ENCODE measurements around the gene FAM50A.

FAM50A gene

DNA sequence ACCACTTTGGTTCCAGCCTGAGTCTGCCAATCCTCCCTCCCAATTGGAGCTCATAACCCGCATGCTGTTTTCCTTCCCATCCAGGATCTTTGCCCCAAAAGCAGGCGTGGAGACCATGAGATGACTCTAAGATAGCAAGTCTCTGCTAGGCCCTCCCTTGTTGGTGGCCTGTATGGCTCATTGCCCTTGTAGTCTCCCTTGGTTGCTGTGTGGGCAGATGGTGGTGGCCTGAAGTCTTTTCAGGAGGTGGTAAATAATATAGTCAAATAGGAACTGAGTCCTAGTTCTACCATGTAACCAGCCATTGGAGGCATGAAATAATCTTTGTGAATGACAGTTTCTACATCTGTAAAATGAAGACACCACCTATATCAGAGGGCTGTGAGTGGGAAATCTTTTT is 14.2 kb upstream of the FAM50A start:
- Mint-ChIP-seq H3K4me3 (peak overlapping the region; percentile 83), H3K27ac (no peak overlapping the region), H3K9me3 (no peaks in the 10 kb centered on the region), H3K27me3 (ENCODE audit: low read depth) (no peaks in the 10 kb centered on the region), H3K36me3 (ENCODE audit: low read depth) (peaks cover 8% of the 10 kb centered on the region), H3K4me1 (ENCODE audit: low read depth) (peaks cover 18% of the 10 kb centered on the region)

DNA sequence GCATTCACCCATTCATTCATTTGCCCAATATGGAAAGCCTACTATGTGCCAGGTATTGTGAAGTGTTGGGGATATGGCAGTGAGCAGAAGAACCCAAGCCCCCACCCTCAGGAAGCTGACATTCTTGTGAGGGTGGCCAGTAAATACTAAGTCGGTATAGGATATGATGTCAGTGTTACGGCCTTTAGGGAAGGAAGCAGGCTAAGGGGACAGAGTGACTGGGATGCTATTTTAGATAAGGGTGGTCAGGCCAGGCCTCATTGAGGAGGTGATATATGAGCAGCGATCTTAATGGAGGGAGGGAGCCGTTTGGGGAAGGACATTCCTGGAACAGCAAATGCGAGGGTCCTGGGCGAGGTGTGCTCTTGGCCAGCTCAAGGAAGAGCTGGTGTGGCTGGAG is 13.5 kb upstream of the FAM50A start:
- H3K4me1 Mint-ChIP-seq (ENCODE audit: low read depth): peaks cover 18% of the 10 kb centered on the region
- no peaks in the 10 kb centered on the region for H3K9me3 Mint-ChIP-seq
- H3K27me3 Mint-ChIP-seq (ENCODE audit: low read depth): no peaks in the 10 kb centered on the region
- H3K4me3 Mint-ChIP-seq: peak overlapping the region; percentile 9
- no peak overlapping the region for H3K27ac Mint-ChIP-seq
- H3K36me3 Mint-ChIP-seq (ENCODE audit: low read depth): peaks cover 8% of the 10 kb centered on the region

DNA sequence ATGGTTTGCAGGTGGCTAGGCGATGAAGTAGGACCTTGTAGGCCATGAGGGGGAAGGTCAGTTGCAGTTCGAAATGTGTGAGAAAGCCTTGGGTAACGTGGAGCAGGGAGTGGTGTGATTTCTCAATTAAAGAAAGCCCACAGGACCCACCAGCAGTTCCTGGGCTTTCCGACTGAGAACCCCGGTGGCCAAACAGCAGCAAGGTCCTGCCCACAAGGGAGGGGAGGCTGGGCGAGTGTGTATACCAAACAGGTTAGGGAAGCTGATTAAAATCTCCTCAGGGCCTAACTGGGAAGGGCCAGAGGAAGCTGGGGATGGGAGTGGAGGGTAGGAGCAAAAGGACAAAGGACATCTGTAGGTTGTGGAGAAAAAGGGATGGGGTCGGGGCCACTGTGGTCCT is 13.0 kb upstream of the FAM50A start:
- Mint-ChIP-seq H3K4me3 (peak overlapping the region; percentile 9), H3K9me3 (no peaks in the 10 kb centered on the region), H3K4me1 (ENCODE audit: low read depth) (peaks cover 18% of the 10 kb centered on the region)

DNA sequence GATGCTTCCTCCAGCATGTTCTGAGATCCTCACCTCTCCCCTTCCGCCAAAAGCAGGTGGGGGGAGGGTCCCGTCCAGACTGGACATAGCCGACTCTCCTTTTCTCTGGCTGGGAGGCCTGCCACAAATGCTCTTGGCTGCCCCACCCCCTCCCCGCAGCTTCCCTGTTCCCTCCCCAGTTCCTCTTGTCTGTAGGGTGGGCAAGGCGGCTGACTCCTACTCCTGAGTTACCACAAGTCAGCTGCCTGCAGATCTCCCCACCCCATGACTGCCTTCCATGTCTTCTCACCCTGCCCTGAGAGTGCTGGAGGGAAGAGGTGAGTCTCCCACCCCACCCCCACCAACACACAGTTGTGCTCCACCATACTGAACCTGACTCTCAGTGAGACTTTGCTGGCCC is 12.6 kb upstream of the FAM50A start:
- H3K27me3 Mint-ChIP-seq (ENCODE audit: low read depth): no peaks in the 10 kb centered on the region
- no peak overlapping the region for H3K27ac Mint-ChIP-seq
- no peaks in the 10 kb centered on the region for H3K9me3 Mint-ChIP-seq
- H3K4me1 Mint-ChIP-seq (ENCODE audit: low read depth): peaks cover 22% of the 10 kb centered on the region
- H3K4me3 Mint-ChIP-seq: no peak overlapping the region
- peaks cover 8% of the 10 kb centered on the region for H3K36me3 Mint-ChIP-seq (ENCODE audit: low read depth)

More for the DNA sequence above, 13.0 kb upstream of the FAM50A start:
- no peaks in the 10 kb centered on the region for H3K27me3 Mint-ChIP-seq (ENCODE audit: low read depth)
- H3K36me3 Mint-ChIP-seq (ENCODE audit: low read depth): peaks cover 8% of the 10 kb centered on the region
- no peak overlapping the region for H3K27ac Mint-ChIP-seq

DNA sequence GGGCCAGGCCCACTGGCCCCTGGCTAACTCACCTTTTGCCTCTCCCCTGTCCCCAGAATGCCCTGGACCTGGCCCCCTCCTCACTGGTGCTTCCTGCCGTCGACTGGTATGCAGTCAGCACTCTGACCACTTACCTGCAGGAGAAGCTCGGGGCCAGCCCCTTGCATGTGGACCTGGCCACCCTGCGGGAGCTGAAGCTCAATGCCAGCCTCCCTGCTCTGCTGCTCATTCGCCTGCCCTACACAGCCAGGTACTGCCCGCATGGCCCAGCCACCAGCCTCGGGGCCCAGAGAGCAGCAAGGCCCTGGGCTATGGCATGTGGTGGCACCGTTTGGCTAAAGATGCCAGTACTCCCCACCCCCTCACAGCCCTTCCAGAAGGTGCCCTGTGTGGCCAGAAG is 11.7 kb upstream of the FAM50A start:
- Mint-ChIP-seq H3K9me3 (no peaks in the 10 kb centered on the region), H3K4me1 (ENCODE audit: low read depth) (peaks cover 23% of the 10 kb centered on the region), H3K4me3 (no peak overlapping the region), H3K36me3 (ENCODE audit: low read depth) (peaks cover 8% of the 10 kb centered on the region), H3K27ac (no peak overlapping the region), H3K27me3 (ENCODE audit: low read depth) (no peaks in the 10 kb centered on the region)

DNA sequence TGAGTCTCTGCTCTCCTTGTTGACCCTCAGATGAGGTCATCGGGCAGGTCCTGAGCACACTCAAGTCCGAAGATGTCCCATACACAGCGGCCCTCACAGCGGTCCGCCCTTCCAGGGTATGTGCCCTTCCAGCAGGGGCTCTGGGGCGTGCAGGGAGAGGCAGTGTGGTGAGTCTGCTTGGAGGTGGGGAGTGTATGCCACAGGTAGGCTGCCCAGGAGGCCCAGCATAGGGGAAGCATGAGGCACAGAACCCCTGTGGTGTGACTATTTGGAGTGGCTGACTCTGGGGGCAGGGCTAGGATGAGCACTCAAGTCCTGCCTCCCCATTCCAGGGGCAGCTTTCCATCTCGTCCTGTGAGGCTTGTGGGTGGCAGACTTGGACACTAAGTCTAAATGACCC is 10.3 kb upstream of the FAM50A start:
- Mint-ChIP-seq H3K4me1 (ENCODE audit: low read depth) (peaks cover 24% of the 10 kb centered on the region), H3K4me3 (no peak overlapping the region), H3K27ac (no peak overlapping the region), H3K9me3 (no peaks in the 10 kb centered on the region), H3K27me3 (ENCODE audit: low read depth) (no peaks in the 10 kb centered on the region), H3K36me3 (ENCODE audit: low read depth) (peaks cover 8% of the 10 kb centered on the region)

DNA sequence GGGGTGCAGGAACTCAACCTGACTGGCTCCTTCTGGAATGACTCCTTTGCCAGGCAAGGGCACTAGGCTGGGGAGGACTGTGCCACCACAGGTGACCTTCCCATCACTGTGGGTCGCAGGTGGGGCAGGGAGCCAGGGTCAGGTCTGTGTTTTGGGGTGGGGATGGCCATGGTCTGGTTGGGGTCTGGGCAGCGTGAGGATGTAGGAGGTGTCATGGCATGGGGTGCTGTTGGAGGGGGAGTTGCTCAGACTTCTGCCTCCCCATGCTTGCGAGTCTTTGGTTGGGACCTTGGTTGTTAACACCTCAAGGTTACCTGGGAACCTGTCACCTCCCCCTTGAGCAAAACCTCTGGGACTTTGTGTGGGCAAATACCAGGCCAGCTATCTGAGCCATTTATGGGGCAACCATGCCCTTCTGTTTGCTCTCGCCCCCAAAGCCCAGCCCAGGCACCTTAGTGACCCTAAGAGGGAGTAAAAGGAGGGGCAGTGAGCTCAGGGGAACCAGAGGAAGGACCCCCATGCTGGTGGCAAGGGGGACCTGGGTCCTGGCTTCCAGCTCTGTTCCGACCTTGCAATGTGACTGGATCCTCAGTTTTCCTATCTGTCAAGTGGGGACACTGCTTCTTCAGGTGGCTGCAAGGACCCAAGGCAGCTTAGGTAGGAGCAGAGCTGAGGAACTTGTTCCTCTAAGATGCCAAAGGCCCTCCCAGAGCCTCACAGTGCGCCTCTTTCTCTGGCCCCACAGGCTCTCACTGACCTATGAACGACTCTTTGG is 9.4 kb upstream of the FAM50A start:
- peaks cover 11% of the 10 kb centered on the region for H3K36me3 Mint-ChIP-seq (ENCODE audit: low read depth)
- H3K27ac Mint-ChIP-seq: no peak overlapping the region
- no peaks in the 10 kb centered on the region for H3K27me3 Mint-ChIP-seq (ENCODE audit: low read depth)
- no peaks in the 10 kb centered on the region for H3K9me3 Mint-ChIP-seq
- no peak overlapping the region for H3K4me3 Mint-ChIP-seq
- peaks cover 20% of the 10 kb centered on the region for H3K4me1 Mint-ChIP-seq (ENCODE audit: low read depth)

DNA sequence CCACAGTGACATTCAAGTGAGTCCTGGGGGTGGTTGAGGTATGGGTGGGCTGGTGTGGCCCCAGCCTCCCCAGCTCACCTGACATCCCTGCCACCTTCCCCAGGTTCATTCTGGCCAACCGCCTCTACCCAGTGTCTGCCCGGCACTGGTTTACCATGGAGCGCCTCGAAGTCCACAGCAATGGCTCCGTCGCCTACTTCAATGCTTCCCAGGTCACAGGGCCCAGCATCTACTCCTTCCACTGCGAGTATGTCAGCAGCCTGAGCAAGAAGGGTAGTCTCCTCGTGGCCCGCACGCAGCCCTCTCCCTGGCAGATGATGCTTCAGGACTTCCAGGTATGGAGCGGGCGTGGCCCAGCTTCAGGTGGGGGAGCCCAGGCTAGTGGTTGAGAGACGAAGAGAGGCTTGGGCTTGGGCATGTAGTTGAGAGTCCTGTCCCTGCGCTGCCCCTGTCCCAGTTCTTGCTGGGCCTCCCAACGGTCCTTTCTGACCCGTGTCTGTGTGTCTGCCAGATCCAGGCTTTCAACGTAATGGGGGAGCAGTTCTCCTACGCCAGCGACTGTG is 8.7 kb upstream of the FAM50A start:
- H3K4me1 Mint-ChIP-seq (ENCODE audit: low read depth): peaks cover 17% of the 10 kb centered on the region
- no peaks in the 10 kb centered on the region for H3K9me3 Mint-ChIP-seq
- no peak overlapping the region for H3K27ac Mint-ChIP-seq
- H3K27me3 Mint-ChIP-seq (ENCODE audit: low read depth): no peaks in the 10 kb centered on the region
- H3K36me3 Mint-ChIP-seq (ENCODE audit: low read depth): peaks cover 11% of the 10 kb centered on the region
- H3K4me3 Mint-ChIP-seq: no peak overlapping the region

DNA sequence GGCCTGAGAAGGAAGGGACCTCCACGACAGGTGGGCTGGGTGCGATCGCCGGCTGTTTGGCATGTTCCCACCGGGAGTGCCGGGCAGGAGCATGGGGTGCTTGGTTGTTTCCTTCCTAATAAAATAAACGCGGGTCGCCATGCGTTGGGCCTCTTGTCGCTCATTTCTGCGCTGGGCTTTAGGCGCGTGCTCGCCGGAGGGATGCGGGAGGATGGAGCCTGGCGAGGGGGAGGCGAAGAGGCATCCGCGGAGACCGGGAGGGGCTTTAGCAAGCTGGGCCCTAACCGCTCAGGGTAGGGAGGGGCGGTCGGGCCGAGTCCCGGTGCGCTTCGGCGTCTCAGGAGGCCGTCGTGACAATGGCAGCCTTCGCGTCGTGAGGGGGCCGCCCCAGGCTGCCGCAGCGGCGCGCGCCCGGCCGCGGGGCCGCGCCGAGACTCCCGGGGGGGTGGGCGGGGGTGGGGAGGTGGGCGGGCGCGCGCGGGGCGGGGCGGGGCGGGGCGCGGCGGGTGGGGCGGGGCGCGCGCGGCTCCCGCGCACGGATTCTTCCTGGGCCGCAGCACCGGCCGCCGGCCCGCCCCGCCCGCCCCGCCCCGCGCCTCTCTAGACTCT is 7.5 kb upstream of the FAM50A start:
- Mint-ChIP-seq H3K9me3 (no peaks in the 10 kb centered on the region), H3K4me3 (peak overlapping the region; percentile 66), H3K27ac (peak overlapping the region; percentile 80), H3K36me3 (ENCODE audit: low read depth) (peaks cover 6% of the 10 kb centered on the region), H3K4me1 (ENCODE audit: low read depth) (peaks cover 10% of the 10 kb centered on the region), H3K27me3 (ENCODE audit: low read depth) (no peaks in the 10 kb centered on the region)

DNA sequence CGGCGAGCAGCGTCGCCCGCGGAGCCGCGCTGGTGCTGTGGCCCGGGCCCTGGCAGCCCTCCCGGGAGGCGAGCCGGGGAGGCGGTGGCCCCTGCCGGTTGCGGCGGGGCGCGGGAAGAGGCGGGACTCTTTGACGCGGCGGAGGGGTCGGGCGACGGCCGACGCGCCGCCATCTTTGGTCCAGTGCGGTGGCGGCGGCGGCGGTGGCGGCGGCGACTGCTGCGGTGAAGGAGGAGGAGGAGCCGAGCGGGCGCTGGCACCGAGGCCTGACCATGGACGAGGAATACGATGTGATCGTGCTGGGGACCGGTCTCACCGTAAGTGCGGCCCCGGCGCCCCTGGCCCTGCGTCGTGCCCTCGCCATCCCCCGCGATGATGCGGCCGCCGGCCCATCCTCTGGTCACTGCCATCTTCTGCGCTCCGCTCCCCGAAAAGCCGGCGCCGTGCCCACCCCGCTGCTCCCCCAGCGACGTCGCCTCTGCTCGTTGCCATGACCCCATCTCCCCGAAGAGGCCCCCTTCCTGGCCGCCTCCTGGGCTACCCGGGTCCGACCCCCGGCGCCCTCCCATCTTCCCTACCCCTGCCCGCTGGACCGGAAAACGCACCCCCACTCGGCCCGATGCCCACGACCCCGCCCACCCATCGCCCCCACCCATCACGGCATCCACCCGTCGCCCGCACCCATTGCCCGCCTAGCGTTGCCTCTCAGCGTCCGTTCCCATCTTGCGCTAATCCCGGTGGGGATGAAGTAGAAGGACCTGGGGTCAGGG is 6.8 kb upstream of the FAM50A start, which contains the start of gene GDI1:
Gene GDI1 (plus strand): TSS at position 172 of the 770 bp plus-strand sequence. CDS start 101 bp downstream, at position 273.
- Mint-ChIP-seq H3K36me3 (ENCODE audit: low read depth) (peaks cover 8% of the 10 kb centered on the region), H3K4me1 (ENCODE audit: low read depth) (peaks cover 15% of the 10 kb centered on the region), H3K9me3 (no peaks in the 10 kb centered on the region), H3K4me3 (peak within 1 kb of the TSS; percentile 84), H3K27me3 (ENCODE audit: low read depth) (no peaks in the 10 kb centered on the region), H3K27ac (peak within 1 kb of the TSS; percentile 80)

DNA sequence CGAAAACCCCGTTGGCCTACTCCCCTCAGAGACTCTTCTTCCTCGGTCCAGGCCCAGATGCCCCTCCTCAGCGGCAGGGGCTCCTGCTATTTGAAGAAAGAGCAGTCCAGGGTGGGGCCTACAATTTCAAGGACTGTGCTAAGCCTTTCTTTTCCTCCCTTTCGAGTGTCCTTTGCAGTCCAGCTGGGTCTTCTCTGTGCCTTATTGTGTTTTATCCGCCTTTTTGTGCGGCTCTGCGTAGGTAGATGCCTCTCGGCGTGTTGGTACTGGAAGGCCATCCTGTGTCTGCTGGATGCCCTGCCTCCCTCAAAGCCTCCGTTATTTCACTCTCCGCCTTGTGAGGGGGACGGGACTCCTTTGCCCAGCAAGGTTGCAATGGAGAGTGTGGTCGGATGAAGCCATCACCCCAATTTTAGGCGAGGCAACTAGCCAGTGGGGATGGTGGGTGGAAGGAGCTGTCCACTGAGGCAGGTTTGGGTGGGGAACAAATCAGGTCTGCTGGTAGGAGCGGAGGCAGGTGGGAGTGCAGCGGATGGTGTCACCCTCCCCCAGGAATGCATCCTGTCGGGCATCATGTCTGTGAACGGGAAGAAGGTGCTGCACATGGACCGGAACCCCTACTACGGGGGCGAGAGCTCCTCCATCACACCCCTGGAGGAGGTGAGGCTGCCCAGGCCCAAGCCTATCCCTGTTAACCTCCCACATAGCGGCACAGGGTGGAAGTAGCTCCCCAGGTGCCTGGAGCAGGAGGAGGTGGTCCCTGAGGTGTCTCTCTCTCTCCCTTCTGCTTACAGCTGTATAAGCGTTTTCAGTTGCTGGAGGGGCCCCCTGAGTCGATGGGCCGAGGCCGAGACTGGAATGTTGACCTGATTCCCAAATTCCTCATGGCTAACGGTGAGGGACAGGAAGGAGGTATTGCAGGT is 5.7 kb upstream of the FAM50A start:
- Mint-ChIP-seq H3K4me3 (peak overlapping the region; percentile 84), H3K36me3 (ENCODE audit: low read depth) (peaks cover 6% of the 10 kb centered on the region), H3K27me3 (ENCODE audit: low read depth) (no peaks in the 10 kb centered on the region), H3K9me3 (no peaks in the 10 kb centered on the region), H3K27ac (peak overlapping the region; percentile 79), H3K4me1 (ENCODE audit: low read depth) (peaks cover 15% of the 10 kb centered on the region)

DNA sequence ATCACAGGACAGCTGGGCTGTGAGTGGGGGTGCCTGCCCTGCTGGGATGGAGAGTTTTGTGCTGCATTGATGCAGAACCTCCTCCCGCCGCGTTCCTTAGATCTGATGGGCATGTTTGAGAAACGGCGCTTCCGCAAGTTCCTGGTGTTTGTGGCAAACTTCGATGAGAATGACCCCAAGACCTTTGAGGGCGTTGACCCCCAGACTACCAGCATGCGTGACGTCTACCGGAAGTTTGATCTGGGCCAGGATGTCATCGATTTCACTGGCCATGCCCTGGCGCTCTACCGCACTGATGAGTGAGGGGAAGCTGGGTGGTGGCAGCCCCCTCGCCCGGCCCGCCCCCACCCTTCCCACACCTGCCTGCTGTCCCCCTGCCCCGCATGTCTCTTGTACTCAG is 4.1 kb upstream of the FAM50A start:
- Mint-ChIP-seq H3K9me3 (no peaks in the 10 kb centered on the region), H3K4me1 (ENCODE audit: low read depth) (peaks cover 15% of the 10 kb centered on the region), H3K27ac (no peak overlapping the region), H3K36me3 (ENCODE audit: low read depth) (peaks cover 5% of the 10 kb centered on the region), H3K27me3 (ENCODE audit: low read depth) (no peaks in the 10 kb centered on the region), H3K4me3 (no peak overlapping the region)

DNA sequence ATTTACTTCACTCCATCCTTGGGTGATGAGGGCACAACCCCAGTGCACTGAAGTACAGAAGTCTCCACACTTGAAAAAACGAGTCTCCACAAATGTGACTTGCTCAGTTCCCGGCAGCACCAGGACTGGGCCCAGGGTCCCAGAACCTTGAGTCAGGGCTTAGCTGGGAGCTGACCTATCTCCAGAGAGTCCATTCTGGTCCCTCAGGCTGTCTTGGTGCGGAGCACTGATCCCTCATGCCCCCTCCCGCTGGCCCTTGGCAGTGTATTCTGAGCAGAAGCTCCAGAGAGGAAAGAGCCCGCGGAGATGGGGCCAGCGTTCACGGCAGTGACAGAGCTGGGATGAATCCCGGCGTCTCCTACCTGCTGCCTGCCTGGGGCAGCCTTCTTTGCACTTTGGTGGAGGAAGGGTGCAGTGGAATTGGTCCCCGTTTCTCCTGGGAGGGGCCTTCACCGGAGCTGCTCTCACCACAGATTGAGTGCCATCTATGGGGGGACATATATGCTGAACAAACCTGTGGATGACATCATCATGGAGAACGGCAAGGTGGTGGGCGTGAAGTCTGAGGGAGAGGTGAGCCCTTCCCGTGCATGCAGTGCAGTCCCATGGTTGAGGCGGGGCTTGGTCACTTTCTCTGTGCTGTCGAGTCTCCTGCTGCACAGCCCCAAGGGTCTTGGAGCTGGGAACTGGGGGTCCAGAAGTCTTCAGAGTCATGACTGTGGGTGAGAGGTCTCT is 3.2 kb upstream of the FAM50A start:
- H3K4me1 Mint-ChIP-seq (ENCODE audit: low read depth): peaks cover 15% of the 10 kb centered on the region
- H3K4me3 Mint-ChIP-seq: no peak overlapping the region
- no peaks in the 10 kb centered on the region for H3K9me3 Mint-ChIP-seq

More for the DNA sequence above, 3.2 kb upstream of the FAM50A start:
- H3K27me3 Mint-ChIP-seq (ENCODE audit: low read depth): no peaks in the 10 kb centered on the region
- peaks cover 5% of the 10 kb centered on the region for H3K36me3 Mint-ChIP-seq (ENCODE audit: low read depth)
- H3K27ac Mint-ChIP-seq: no peak overlapping the region

All from T-helper 1 cell treated with Interleukin-12 subunit alpha and Interleukin-12 subunit beta and Interleukin-4 antibody, amounts not matched to agents 30 μg/mL and 1 μg/mL, for 36 hours (primary cell).